IPS-18a (cell line): Measurements from ENCODE around the gene ACSF3.

Source experiments
- H3K27ac ChIP-seq: one replicate; pipeline ENCODE4 v1.5.1; 2013; ENCODE audit warnings: low read length
- H3K27me3 ChIP-seq: one replicate; pipeline ENCODE4 v1.6.1; 2013; ENCODE audit warnings: mild to moderate bottlenecking, low read length; ENCODE audit not compliant: control insufficient read depth, insufficient read depth
- H3K36me3 ChIP-seq: one replicate; pipeline ENCODE4 v1.6.1; 2013; ENCODE audit warnings: low read depth, low read length; ENCODE audit not compliant: control insufficient read depth
- H3K4me1 ChIP-seq: one replicate; pipeline ENCODE4 v1.6.1; 2013; ENCODE audit warnings: low read depth, low read length; ENCODE audit not compliant: control insufficient read depth
- H3K4me3 ChIP-seq: one replicate; pipeline ENCODE4 v1.5.1; 2013; ENCODE audit warnings: low read length
- H3K9ac ChIP-seq: one replicate; pipeline ENCODE4 v1.6.1; 2013; ENCODE audit warnings: mild to moderate bottlenecking, low read length, moderate library complexity
- H3K9me3 ChIP-seq: one replicate; pipeline ENCODE4 v1.6.1; 2013; ENCODE audit warnings: low read depth, low read length; ENCODE audit not compliant: control insufficient read depth

ACSF3 gene

GRCh38 chr16:89110641-89111040 is 17.0 kb downstream of the ACSF3 start:
- no peak overlapping the region for H3K4me3 ChIP-seq
- H3K27ac ChIP-seq = no peak overlapping the region
- no peaks in the 10 kb centered on the region for H3K27me3 ChIP-seq
- peaks cover 45% of the 10 kb centered on the region for H3K36me3 ChIP-seq
- no peak overlapping the region for H3K9ac ChIP-seq
- H3K9me3 ChIP-seq = no peaks in the 10 kb centered on the region
- H3K4me1 ChIP-seq = no peaks in the 10 kb centered on the region

DNA sequence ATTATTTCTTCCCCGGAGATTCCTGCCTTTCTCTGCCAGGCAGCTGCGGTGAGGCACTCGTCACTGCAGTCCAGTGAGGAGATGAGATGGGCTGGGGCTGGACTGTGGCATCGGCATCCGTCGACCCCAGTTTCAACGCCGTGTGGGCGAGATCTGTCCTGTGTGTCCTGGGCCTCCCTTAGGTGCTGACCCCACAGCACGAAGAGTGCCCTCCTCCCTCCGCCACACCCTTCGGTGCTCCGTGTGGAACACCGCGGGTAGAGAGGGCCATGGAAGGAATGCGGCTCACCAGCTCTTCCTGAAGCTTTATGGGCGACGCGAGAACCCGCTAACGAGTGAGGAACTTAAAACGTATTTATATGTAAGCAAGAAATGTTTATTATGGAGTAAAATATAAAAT is 17.6 kb downstream of the ACSF3 start:
- Histone ChIP-seq H3K4me1 (no peaks in the 10 kb centered on the region), H3K9me3 (no peaks in the 10 kb centered on the region), H3K36me3 (peaks cover 48% of the 10 kb centered on the region), H3K9ac (no peak overlapping the region), H3K27ac (no peak overlapping the region), H3K4me3 (no peak overlapping the region), H3K27me3 (no peaks in the 10 kb centered on the region)

DNA sequence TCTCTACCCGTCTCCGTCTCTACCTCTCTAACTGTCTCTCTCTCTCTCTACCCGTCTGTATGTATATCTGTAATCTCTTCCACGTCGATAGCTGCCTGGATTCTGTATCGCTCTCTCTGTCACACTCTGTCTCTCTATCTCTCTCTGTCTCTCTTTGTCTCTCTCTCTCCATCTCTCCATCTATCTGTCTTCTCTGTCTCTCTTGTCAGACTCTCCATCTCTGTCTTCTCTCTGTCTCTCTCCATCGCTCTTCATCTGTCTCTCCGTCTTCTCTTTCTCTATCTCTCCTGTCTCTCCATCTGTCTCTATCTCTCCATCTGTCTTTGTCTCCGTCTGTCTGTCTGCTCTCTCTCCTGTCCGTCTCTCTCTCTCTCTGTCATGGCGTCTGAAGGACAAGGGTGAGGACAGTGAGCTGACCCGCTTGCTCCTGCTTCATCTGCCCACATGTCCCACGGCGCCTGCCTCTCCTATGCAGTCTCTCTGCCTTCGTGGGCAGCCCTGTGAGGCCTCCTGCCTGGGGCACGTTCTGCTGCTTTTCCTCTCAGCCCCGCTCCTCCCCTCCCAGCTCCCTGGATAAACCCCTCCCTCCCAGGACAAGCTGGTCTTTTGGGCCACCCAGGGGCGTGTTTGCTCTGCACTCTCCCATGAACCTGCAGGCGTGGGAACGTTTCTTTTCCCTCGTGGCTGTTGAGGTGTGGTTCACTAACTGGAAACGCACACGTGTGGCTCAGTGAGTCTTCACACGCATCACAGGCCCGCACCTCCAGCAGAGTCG is 18.9 kb downstream of the ACSF3 start:
- no peaks in the 10 kb centered on the region for H3K4me1 ChIP-seq
- H3K27me3 ChIP-seq = no peaks in the 10 kb centered on the region

DNA sequence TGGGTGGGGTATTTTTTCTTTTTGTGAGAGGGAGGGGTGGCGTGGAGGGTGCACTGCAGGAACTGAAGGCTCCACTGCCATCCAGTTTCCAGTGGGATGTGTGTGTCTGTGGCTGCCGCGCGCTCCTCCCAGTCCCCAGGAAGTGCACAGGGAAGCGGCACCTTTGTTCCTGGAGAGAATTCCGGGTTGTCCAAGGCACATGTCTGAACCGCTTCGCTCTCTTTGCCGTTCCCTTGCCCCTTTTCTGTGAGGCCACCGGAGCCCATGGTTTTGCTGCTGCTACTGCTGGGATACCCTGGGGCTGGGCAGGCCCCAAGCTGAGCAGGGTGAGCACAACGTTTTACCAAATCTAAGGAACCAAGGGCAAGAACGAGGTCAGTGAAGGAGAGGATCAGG is 19.5 kb downstream of the ACSF3 start:
- no peak overlapping the region for H3K9ac ChIP-seq
- H3K27me3 ChIP-seq = no peaks in the 10 kb centered on the region
- H3K4me3 ChIP-seq = no peak overlapping the region
- peaks cover 47% of the 10 kb centered on the region for H3K36me3 ChIP-seq
- peaks cover 1% of the 10 kb centered on the region for H3K4me1 ChIP-seq
- H3K27ac ChIP-seq = no peak overlapping the region
- H3K9me3 ChIP-seq = no peaks in the 10 kb centered on the region

More for the DNA sequence above, 18.9 kb downstream of the ACSF3 start:
- H3K36me3 ChIP-seq = peaks cover 45% of the 10 kb centered on the region
- no peak overlapping the region for H3K4me3 ChIP-seq
- H3K9ac ChIP-seq = no peak overlapping the region
- H3K9me3 ChIP-seq = no peaks in the 10 kb centered on the region
- H3K27ac ChIP-seq = no peak overlapping the region

- Histone ChIP-seq H3K27me3 (no peaks in the 10 kb centered on the region), H3K9me3 (no peaks in the 10 kb centered on the region), H3K4me1 (peaks cover 4% of the 10 kb centered on the region), H3K36me3 (peaks cover 48% of the 10 kb centered on the region), H3K9ac (no peak overlapping the region), H3K4me3 (no peak overlapping the region), H3K27ac (no peak overlapping the region)
Observed at GRCh38 chr16:89113661-89114060, 20.0 kb downstream of the ACSF3 start.

- no peaks in the 10 kb centered on the region for H3K27me3 ChIP-seq
- peaks cover 4% of the 10 kb centered on the region for H3K4me1 ChIP-seq
- no peak overlapping the region for H3K27ac ChIP-seq
- H3K4me3 ChIP-seq = no peak overlapping the region
- H3K36me3 ChIP-seq = peaks cover 47% of the 10 kb centered on the region
- H3K9me3 ChIP-seq = no peaks in the 10 kb centered on the region
- H3K9ac ChIP-seq = no peak overlapping the region
Observed at GRCh38 chr16:89114159-89114981, 20.7 kb downstream of the ACSF3 start.

DNA sequence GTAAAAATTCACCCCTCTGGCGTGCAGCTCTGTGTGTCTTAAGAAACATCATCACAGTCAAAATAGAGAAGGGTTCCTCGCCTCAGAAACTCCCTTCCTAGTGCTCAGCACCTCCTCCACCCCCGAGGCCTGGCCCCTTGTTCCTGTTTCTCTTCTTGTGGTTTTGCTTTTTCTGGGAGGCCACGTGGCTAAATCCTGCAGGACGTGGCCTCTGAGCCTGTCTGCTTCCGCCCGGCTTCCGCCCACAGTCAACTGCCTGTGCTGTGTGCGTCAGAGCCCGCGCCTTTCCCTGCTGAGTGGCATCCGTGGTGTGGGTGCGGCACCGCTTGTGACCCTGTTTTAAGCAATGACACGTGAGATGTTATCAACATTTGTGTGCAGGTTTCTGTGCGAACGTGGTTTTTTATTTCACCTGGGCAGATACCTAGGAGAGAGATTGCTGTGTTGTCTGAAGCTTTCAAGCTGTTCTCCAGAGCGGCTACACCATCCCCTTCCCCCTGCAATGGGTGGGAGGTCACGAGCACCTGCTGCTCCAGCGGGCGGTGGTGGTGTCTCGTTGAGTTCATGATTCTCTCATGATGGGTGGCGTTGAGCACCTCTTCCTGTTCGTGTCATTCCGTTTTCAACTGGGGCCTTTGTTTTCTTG is 21.7 kb downstream of the ACSF3 start:
- H3K27me3 ChIP-seq = no peaks in the 10 kb centered on the region
- H3K4me3 ChIP-seq = no peak overlapping the region
- no peaks in the 10 kb centered on the region for H3K9me3 ChIP-seq
- H3K36me3 ChIP-seq = peaks cover 47% of the 10 kb centered on the region
- H3K27ac ChIP-seq = no peak overlapping the region
- H3K9ac ChIP-seq = no peak overlapping the region
- H3K4me1 ChIP-seq = peaks cover 4% of the 10 kb centered on the region

DNA sequence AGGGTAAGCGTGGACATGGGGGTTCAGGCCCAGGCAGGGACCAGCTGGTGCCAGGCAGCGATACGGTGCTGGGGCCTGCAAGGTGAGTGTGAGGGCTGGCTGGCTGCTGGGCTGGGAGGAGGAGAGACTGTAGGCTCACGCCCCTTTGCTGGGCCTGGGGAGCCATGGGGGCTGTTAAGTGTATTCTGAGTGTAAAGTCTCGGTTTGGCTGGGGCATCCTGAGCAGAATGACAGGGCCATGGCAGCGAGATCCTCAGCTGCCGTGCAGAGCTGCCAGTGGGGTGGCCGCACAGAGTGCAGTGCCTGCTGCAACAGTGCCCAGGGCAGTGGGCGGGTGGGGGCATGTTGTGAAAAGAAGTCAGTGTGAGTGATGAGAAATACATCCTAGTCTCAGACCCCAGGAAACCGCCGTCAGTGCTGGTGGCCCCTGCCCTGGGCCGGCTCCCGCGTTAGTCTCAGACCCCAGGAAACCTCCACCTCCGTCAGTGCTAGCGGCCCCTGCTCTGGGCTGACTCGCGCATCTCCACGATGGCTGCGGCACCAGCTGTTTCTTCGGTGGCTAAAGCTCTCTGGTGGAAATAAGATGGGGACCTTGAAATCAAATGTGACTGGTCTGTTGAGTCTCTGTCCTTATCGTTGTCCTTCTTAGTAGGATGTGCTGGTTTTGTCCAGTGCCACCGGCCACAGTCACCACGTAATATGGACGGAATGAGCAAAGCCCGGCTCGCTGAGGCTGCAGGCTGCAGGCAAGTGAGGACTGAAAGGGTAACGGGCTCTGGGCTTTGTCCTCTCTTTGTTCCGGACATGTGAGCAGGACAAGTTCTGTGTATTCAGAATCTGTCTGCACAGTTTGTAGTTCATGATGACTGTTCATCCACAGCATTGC is 22.9 kb downstream of the ACSF3 start:
- Histone ChIP-seq H3K27me3 (no peaks in the 10 kb centered on the region), H3K4me3 (no peak overlapping the region), H3K9ac (no peak overlapping the region), H3K36me3 (peaks cover 46% of the 10 kb centered on the region), H3K9me3 (no peaks in the 10 kb centered on the region), H3K27ac (no peak overlapping the region), H3K4me1 (peaks cover 4% of the 10 kb centered on the region)

DNA sequence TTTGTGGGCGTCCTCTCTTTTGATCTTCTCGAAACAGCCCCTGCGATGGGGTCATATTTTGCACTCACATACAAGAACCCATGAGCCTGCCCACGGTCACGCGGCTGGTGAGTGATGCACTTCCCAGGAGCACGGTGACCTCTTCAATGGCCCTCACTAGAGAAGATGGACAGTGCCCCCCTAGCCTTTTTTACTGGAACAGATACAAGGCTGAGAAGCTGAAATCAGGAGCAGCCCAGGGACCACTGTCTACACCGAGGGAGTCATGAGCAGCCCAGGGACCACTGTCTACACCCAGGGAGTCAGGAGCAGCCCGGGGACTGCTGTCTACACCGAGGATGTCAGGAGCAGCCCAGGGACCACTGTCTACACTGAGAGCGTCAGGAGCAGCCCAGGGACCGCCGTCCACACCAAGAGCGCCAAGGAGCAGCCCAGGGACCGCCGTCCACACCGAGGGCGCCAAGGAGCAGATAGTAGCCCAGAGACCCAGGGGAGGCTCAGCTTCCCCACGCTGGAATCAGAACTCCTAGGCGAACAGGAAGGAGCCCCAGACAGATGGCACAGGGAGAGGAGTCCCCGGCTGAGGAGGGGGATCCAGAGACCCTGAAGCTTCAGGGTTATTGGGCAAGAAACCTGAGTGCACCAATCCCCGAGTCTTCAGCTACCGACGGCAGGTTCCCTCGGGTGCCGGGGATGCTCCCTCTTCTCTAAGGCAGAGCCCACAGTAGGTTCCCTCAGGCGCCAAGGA is 23.7 kb downstream of the ACSF3 start:
- no peak overlapping the region for H3K27ac ChIP-seq
- H3K36me3 ChIP-seq = peaks cover 41% of the 10 kb centered on the region
- no peak overlapping the region for H3K4me3 ChIP-seq
- no peaks in the 10 kb centered on the region for H3K27me3 ChIP-seq
- H3K9ac ChIP-seq = no peak overlapping the region
- no peaks in the 10 kb centered on the region for H3K9me3 ChIP-seq
- peaks cover 4% of the 10 kb centered on the region for H3K4me1 ChIP-seq

- H3K36me3 ChIP-seq = peaks cover 37% of the 10 kb centered on the region
Observed at GRCh38 chr16:89117975-89118289, 24.3 kb downstream of the ACSF3 start.

More at GRCh38 chr16:89117975-89118289, 24.3 kb downstream of the ACSF3 start:
- Histone ChIP-seq H3K9ac (no peak overlapping the region), H3K27ac (no peak overlapping the region), H3K9me3 (no peaks in the 10 kb centered on the region), H3K4me1 (peaks cover 4% of the 10 kb centered on the region), H3K27me3 (no peaks in the 10 kb centered on the region), H3K4me3 (no peak overlapping the region)
